Measurements from ENCODE around the gene ADCY7. TPM values are rescaled to one million over a fixed set of nuclear protein-coding genes. Genes with fewer than 3 reads are reported as not detected.
A peak's percentile ranks its signal among the peaks of the same experiment; 100 is the strongest.

The ADCY7 gene
- total RNA-seq, 1 experiment from 2014 or later, result 4.0 TPM

DNA sequence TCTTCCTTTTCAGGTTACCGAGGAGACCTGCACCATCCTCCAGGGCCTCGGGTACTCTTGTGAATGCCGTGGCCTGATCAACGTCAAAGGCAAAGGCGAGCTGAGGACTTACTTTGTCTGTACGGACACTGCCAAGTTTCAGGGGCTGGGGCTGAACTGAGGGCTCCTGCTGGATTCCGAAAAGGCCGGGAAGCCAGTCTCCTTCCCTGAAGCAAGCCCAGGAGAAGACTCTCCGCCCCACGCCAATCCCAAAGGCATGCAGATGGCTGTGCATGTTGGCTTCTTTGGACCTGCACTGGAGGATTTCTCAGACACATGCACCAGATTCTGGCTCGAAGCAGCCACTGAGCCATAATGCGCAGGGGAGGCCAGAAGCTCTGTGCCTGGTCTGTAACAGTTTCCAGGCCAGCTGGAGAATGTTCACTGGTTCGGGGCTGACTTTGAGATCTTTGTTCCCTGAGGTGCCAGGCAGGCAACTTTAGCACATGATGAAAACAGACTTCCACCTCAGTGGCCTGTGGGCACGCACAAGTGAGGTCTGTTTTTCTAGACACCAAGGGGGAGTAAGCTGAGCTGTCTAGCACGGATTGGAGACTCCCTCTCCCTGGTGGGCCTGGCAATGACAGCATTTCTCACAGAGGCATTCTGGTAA lies 49.1 kb downstream of the ADCY7 start:
- H2AK5ac ChIP-seq (ENCODE audit: insufficient read length, low read length), result no peak overlapping the region
- WGBS (ENCODE audit: extremely low coverage, insufficient read length, low lambda C conversion rate), result no CpG with 5 or more reads among the region's 15 CpGs
- no peak overlapping the region for H3K4ac ChIP-seq (ENCODE audit: low read depth, low read length)
- no peak overlapping the region for H3T11ph ChIP-seq (ENCODE audit: low read length)
- no peaks in the 10 kb centered on the region for H3K27me3 ChIP-seq (ENCODE audit: insufficient read depth, low read length)
- peak overlapping the region in 1 of 3 experiments; percentile 80; a peak in 1 of 7 replicates for H3K27ac Mint-ChIP-seq
- peaks cover 7 to 72% (median 47%) of the 10 kb centered on the region in 3 experiments; a peak in 5 of 7 replicates for H3K36me3 Mint-ChIP-seq (ENCODE audit: insufficient read depth in 1 of 3, low read depth in 3 of 3)
- H2BK120ac ChIP-seq (ENCODE audit: low read depth, low read length, poor library complexity, severe bottlenecking), result no peak overlapping the region
- H3K23ac ChIP-seq (ENCODE audit: insufficient read length, low read depth, low read length), result no peak overlapping the region
- no peaks in the 10 kb centered on the region for H3K79me2 ChIP-seq (ENCODE audit: insufficient read depth, low read length)
- H3K4me2 ChIP-seq (ENCODE audit: insufficient read depth, insufficient read length, low read length), result no peak overlapping the region
- no peaks in the 10 kb centered on the region for H3K9me3 Mint-ChIP-seq
- no peak overlapping the region for H4K8ac ChIP-seq (replicated peaks; ENCODE audit: insufficient read length, low read depth, low read length)
- H3K27me3 Mint-ChIP-seq (ENCODE audit: low read depth), result no peaks in the 10 kb centered on the region
- H3K9me3 ChIP-seq (ENCODE audit: control insufficient read depth, low read depth, low read length), result no peaks in the 10 kb centered on the region
- H3K4me3 Mint-ChIP-seq, result no peak overlapping the region
- H3K18ac ChIP-seq (ENCODE audit: insufficient read length, low read depth, low read length), result no peak overlapping the region
- no peak overlapping the region for H2AFZ ChIP-seq (ENCODE audit: low read length)
- DNase-seq, result no peak
- H2BK12ac ChIP-seq (ENCODE audit: insufficient read length, low read depth, low read length), result no peak overlapping the region
- no peaks in the 10 kb centered on the region for H3K23me2 ChIP-seq (ENCODE audit: insufficient read length, low read depth, low read length, poor library complexity, severe bottlenecking)
- no peak overlapping the region for H3K9ac ChIP-seq (ENCODE audit: extremely low read depth, insufficient read length, low read length)
- H4K5ac ChIP-seq (ENCODE audit: insufficient read length, low read depth, low read length), result no peak overlapping the region
- H2BK5ac ChIP-seq (ENCODE audit: insufficient read length, low read length), result no peak overlapping the region
- no peak overlapping the region for H2BK15ac ChIP-seq (ENCODE audit: low read depth, low read length)
- H3K4me1 ChIP-seq (ENCODE audit: insufficient read depth, low read length), result no peaks in the 10 kb centered on the region
- H2BK20ac ChIP-seq (ENCODE audit: low read depth, low read length, poor library complexity, severe bottlenecking), result no peak overlapping the region
- no peak for TF ChIP-seq CTCF (conservative IDR thresholded peaks at IDR 0.05)
- no peaks in the 10 kb centered on the region for H4K20me1 ChIP-seq (ENCODE audit: control insufficient read depth, insufficient read depth, insufficient read length)
- H3K27ac ChIP-seq (ENCODE audit: insufficient read length, low read depth, low read length), result no peak overlapping the region
- no peak overlapping the region for H4K91ac ChIP-seq (ENCODE audit: insufficient read length, low read depth, low read length)
- H3K4me1 Mint-ChIP-seq, result peaks cover 0 to 3% of the 10 kb centered on the region in 2 experiments; a peak in 1 of 4 replicates
- no peak overlapping the region for H3K14ac ChIP-seq (ENCODE audit: insufficient read depth, low read length)
- no peaks in the 10 kb centered on the region for H3K79me1 ChIP-seq (ENCODE audit: insufficient read depth, low read depth, low read length, poor library complexity, severe bottlenecking)
- no peak overlapping the region for H3K56ac ChIP-seq (ENCODE audit: insufficient read length, low read depth, low read length)

Measured in H9 (cell line).